ENCODE measurements around the gene VARS1.
A peak's percentile ranks its signal among the peaks of the same experiment; 100 is the strongest.
"Not testable (repeated sequence)": the region's sequence is repeated elsewhere in the genome, so short reads cannot be mapped to it uniquely, and the experiment has no call there.

VARS1 gene

GRCh38 chr6:31820399-31820798 is 24.8 kb upstream of the VARS1 start:
- H3K9me3 ChIP-seq (ENCODE audit: insufficient read depth, low read depth, low read length); H3K4me1 ChIP-seq (ENCODE audit: insufficient read depth, low read length); H3K27ac ChIP-seq (ENCODE audit: low read depth, low read length); H3K4me3 ChIP-seq (ENCODE audit: low read length); H3K27me3 ChIP-seq (ENCODE audit: insufficient read depth, low read length); H3K9ac ChIP-seq (ENCODE audit: low read depth, low read length); H3K36me3 ChIP-seq (ENCODE audit: insufficient read depth, low read length): not testable (repeated sequence)
- 90% methylated on average over 10 of the region's 10 CpGs for WGBS

GRCh38 chr6:31819871-31820299 is 24.3 kb upstream of the VARS1 start:
- H3K36me3 ChIP-seq (ENCODE audit: insufficient read depth, low read length): no peaks in the 10 kb centered on the region
- H3K4me1 ChIP-seq (ENCODE audit: insufficient read depth, low read length): 0 out of 2 replicates have a peak, but pooled peaks cover 4% of the 10 kb centered on the region
- no peak overlapping the region for H3K27ac ChIP-seq (ENCODE audit: low read depth, low read length)
- no peaks in the 10 kb centered on the region for H3K9me3 ChIP-seq (ENCODE audit: insufficient read depth, low read depth, low read length)
- H3K4me3 ChIP-seq (ENCODE audit: low read length): no peak overlapping the region
- H3K27me3 ChIP-seq (ENCODE audit: insufficient read depth, low read length): no peaks in the 10 kb centered on the region
- H3K9ac ChIP-seq (ENCODE audit: low read depth, low read length): no peak overlapping the region

- H3K36me3 ChIP-seq (ENCODE audit: insufficient read depth, low read length); H3K27ac ChIP-seq (ENCODE audit: low read depth, low read length); H3K4me1 ChIP-seq (ENCODE audit: insufficient read depth, low read length); H3K27me3 ChIP-seq (ENCODE audit: insufficient read depth, low read length); H3K9me3 ChIP-seq (ENCODE audit: insufficient read depth, low read depth, low read length); H3K9ac ChIP-seq (ENCODE audit: low read depth, low read length): not testable (repeated sequence)
- WGBS: 90% methylated on average over 7 of the region's 8 CpGs
- H3K4me3 ChIP-seq (ENCODE audit: low read length): peak overlapping the region; percentile 36
Observed at GRCh38 chr6:31817929-31818511, 22.5 kb upstream of the VARS1 start.

- WGBS: 90% methylated on average over 11 of the region's 37 CpGs
- not testable (repeated sequence) for H3K27ac ChIP-seq (ENCODE audit: low read depth, low read length); H3K4me1 ChIP-seq (ENCODE audit: insufficient read depth, low read length); H3K36me3 ChIP-seq (ENCODE audit: insufficient read depth, low read length); H3K9ac ChIP-seq (ENCODE audit: low read depth, low read length); H3K27me3 ChIP-seq (ENCODE audit: insufficient read depth, low read length); H3K9me3 ChIP-seq (ENCODE audit: insufficient read depth, low read depth, low read length)
- H3K4me3 ChIP-seq (ENCODE audit: low read length): peak overlapping the region; percentile 36
Observed at GRCh38 chr6:31817133-31817928, 21.8 kb upstream of the VARS1 start.

- Histone ChIP-seq H3K27me3 (ENCODE audit: insufficient read depth, low read length) (no peaks in the 10 kb centered on the region), H3K36me3 (ENCODE audit: insufficient read depth, low read length) (no peaks in the 10 kb centered on the region), H3K9ac (ENCODE audit: low read depth, low read length) (peak within 1 kb of the TSS; percentile 71; the same call in 1 of the 2 replicates), H3K27ac (ENCODE audit: low read depth, low read length) (peak within 1 kb of the TSS; percentile 99), H3K4me1 (ENCODE audit: insufficient read depth, low read length) (peaks cover 3% of the 10 kb centered on the region; the same call in 1 of the 2 replicates), H3K9me3 (ENCODE audit: insufficient read depth, low read depth, low read length) (no peaks in the 10 kb centered on the region), H3K4me3 (ENCODE audit: low read length) (peak within 1 kb of the TSS; percentile 69)
- WGBS: under 1% methylated on average over 51 of the region's 56 CpGs
Observed at GRCh38 chr6:31815025-31815838, 19.7 kb upstream of the VARS1 start, which contains the start of the genes HSPA1A and HSPA1L. TSS of gene HSPA1A (plus strand) at chr6:31815543. CDS start at chr6:31815757, 214 bp downstream. TSS of gene HSPA1L (minus strand) at chr6:31815283. CDS start at chr6:31811972, 3,311 bp downstream.

GRCh38 chr6:31814677-31815024 is 19.1 kb upstream of the VARS1 start:
- H3K27ac ChIP-seq (ENCODE audit: low read depth, low read length): peak overlapping the region; percentile 99

DNA sequence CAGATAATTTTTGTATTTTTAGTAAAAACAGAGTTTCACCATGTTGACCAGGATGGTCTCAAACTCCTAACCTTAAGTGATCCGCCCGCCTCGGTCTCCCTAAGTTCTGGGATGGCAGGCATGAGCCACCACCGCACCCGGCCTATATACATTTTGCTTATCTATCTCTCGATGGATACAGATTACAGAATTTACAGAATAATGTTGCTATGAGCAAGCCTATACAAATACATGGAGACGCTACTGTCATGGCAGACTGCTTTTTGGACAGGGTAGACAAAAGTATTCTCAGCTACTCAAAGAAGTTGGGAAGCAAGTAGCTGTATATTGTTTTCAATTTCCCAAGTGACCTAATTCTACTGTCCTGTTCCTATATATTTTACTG is 17.9 kb upstream of the VARS1 start:
- H3K9me3 ChIP-seq (ENCODE audit: insufficient read depth, low read depth, low read length): no peaks in the 10 kb centered on the region
- no peak overlapping the region for H3K9ac ChIP-seq (ENCODE audit: low read depth, low read length)
- H3K27me3 ChIP-seq (ENCODE audit: insufficient read depth, low read length): no peaks in the 10 kb centered on the region
- peaks cover 3% of the 10 kb centered on the region; the same call in 1 of the 2 replicates for H3K4me1 ChIP-seq (ENCODE audit: insufficient read depth, low read length)
- peak overlapping the region; percentile 69 for H3K4me3 ChIP-seq (ENCODE audit: low read length)
- no peaks in the 10 kb centered on the region for H3K36me3 ChIP-seq (ENCODE audit: insufficient read depth, low read length)
- no peak overlapping the region for H3K27ac ChIP-seq (ENCODE audit: low read depth, low read length)
- 93% methylated on average over 7 of the region's 7 CpGs for WGBS

More at GRCh38 chr6:31814677-31815024, 19.1 kb upstream of the VARS1 start:
- Histone ChIP-seq H3K9me3 (ENCODE audit: insufficient read depth, low read depth, low read length) (no peaks in the 10 kb centered on the region), H3K4me1 (ENCODE audit: insufficient read depth, low read length) (peaks cover 3% of the 10 kb centered on the region; the same call in 1 of the 2 replicates), H3K36me3 (ENCODE audit: insufficient read depth, low read length) (no peaks in the 10 kb centered on the region), H3K27me3 (ENCODE audit: insufficient read depth, low read length) (no peaks in the 10 kb centered on the region), H3K9ac (ENCODE audit: low read depth, low read length) (peak overlapping the region; percentile 61; the same call in 1 of the 2 replicates), H3K4me3 (ENCODE audit: low read length) (peak overlapping the region; percentile 69)
- under 1% methylated on average over 13 of the region's 13 CpGs for WGBS

DNA sequence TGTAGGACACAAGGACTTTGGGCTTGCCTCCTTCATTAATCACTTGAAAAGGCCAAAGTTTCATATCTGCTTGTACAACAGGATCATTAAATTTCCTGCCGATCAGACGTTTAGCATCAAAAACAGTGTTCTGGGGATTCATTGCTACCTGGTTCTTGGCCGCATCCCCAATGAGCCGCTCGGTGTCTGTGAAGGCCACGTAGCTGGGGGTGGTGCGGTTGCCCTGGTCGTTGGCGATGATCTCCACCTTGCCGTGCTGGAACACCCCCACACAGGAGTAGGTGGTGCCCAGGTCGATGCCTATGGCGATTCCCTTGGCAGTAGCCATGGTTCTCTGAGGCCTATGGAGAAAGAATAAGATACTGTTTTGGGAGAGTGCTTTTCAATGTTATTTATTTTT is 16.1 kb upstream of the VARS1 start:
- Histone ChIP-seq H3K4me1 (ENCODE audit: insufficient read depth, low read length) (peaks cover 3% of the 10 kb centered on the region; the same call in 1 of the 2 replicates), H3K27me3 (ENCODE audit: insufficient read depth, low read length) (no peaks in the 10 kb centered on the region), H3K36me3 (ENCODE audit: insufficient read depth, low read length) (no peaks in the 10 kb centered on the region), H3K9ac (ENCODE audit: low read depth, low read length) (no peak overlapping the region), H3K9me3 (ENCODE audit: insufficient read depth, low read depth, low read length) (no peaks in the 10 kb centered on the region), H3K4me3 (ENCODE audit: low read length) (no peak overlapping the region), H3K27ac (ENCODE audit: low read depth, low read length) (no peak overlapping the region)
- WGBS: 95% methylated on average over 12 of the region's 12 CpGs

- not testable (repeated sequence) for H3K27ac ChIP-seq (ENCODE audit: low read depth, low read length); H3K27me3 ChIP-seq (ENCODE audit: insufficient read depth, low read length); H3K4me1 ChIP-seq (ENCODE audit: insufficient read depth, low read length); H3K4me3 ChIP-seq (ENCODE audit: low read length); H3K36me3 ChIP-seq (ENCODE audit: insufficient read depth, low read length); H3K9ac ChIP-seq (ENCODE audit: low read depth, low read length); H3K9me3 ChIP-seq (ENCODE audit: insufficient read depth, low read depth, low read length)
- 90% methylated on average over 8 of the region's 10 CpGs for WGBS
Observed at GRCh38 chr6:31808599-31808998, 13.0 kb upstream of the VARS1 start.

DNA sequence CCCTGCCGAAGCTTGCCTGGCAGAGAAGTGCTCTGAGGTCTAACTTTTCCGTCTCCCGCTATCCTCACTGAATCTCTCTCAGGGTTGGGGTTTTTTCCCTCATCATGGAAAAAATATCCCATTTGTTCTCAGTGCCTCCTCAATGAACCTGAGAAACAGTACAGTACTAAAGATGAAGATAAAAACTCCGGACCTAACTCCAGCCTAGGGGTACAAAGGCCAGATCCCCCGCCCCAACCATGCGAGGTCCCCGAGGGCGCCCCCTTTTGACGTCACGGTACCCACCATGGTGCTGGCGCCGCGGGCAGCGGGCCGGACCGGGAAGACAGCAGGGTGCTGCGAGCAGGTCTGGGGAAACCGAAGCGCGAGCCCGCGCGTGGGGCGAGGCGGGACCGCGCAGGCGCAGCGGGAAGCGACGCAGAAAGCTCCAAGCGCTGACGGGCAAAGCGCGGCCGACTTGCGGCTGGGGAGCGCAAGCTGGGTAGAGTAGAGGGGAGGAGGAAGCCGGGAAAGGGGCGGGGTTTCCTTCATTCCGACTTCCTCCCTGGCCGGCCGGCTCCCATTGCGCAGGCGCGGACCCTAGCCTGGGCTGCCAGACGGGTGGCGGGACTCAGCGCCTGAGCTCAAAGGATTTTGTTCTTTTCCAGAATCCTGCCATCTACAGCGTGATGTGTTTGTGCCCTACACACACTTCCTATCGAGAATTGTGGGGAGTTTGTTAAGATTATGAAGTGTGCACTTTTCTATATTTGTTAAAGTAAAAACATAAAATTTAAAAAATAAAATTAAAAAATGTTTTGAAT is 11.1 kb upstream of the VARS1 start, which contains the start of gene LSM2:
LSM2 (minus strand) TSS at position 497 of the 803 bp plus-strand sequence; CDS start at position 288, 209 bp downstream.
- no peaks in the 10 kb centered on the region for H3K9me3 ChIP-seq (ENCODE audit: insufficient read depth, low read depth, low read length)
- H3K27me3 ChIP-seq (ENCODE audit: insufficient read depth, low read length): no peaks in the 10 kb centered on the region
- H3K27ac ChIP-seq (ENCODE audit: low read depth, low read length): peak within 1 kb of the TSS; percentile 98
- H3K36me3 ChIP-seq (ENCODE audit: insufficient read depth, low read length): peaks cover 27% of the 10 kb centered on the region
- WGBS: under 1% methylated on average over 49 of the region's 51 CpGs
- H3K4me3 ChIP-seq (ENCODE audit: low read length): peak within 1 kb of the TSS; percentile 94
- H3K9ac ChIP-seq (ENCODE audit: low read depth, low read length): peak within 1 kb of the TSS; percentile 95
- H3K4me1 ChIP-seq (ENCODE audit: insufficient read depth, low read length): peaks cover 6% of the 10 kb centered on the region; the same call in 1 of the 2 replicates
